HepG2 (cell line): Measurements from ENCODE around the gene TRAF3. TPM values are rescaled to one million over a fixed set of nuclear protein-coding genes. Genes with fewer than 3 reads are reported as not detected.
A peak's percentile ranks its signal among the peaks of the same experiment; 100 is the strongest.

Experiments
- CCAR2 ChIP-seq: fragments of 200-400 bp; formaldehyde crosslinking; optimal IDR thresholded peaks from 2 replicates; pipeline ENCODE3; 2018; ENCODE audit warnings: low read depth, mild to moderate bottlenecking, low read length, moderate library complexity
- CHD2 ChIP-seq: IDR thresholded peaks from 2 replicates; pipeline ENCODE4 v1.6.1; 2011; ENCODE audit warnings: low read depth, low read length, improper control_type of control experiment
- CTCF ChIP-seq: sonication (generic); formaldehyde crosslinking; IDR thresholded peaks from 2 replicates; pipeline ENCODE4 v1.5.0; 2020; ENCODE audit warnings: mild to moderate bottlenecking, missing genetic modification reagents, moderate library complexity
- DNMT3B ChIP-seq: conservative IDR thresholded peaks from 2 replicates; pipeline ENCODE4 v1.6.1; 2016; ENCODE audit warnings: missing biosample characterization, control low read depth
- GTF2F1 ChIP-seq: fragments of 150-350 bp; IDR thresholded peaks from 2 replicates; pipeline ENCODE4 v1.6.1; 2014; ENCODE audit warnings: low read length
- HNF1B ChIP-seq: sonication (generic); formaldehyde crosslinking; IDR thresholded peaks from 2 replicates; pipeline ENCODE4 v1.5.1; 2020; ENCODE audit warnings: mild to moderate bottlenecking, moderate library complexity, missing genetic modification reagents
- JUND ChIP-seq: sonication (generic); formaldehyde crosslinking; IDR thresholded peaks from 2 replicates; pipeline ENCODE4 v1.8.0; 2022; ENCODE audit warnings: mild to moderate bottlenecking, missing genetic modification reagents
- KLF12 ChIP-seq: sonication (generic); formaldehyde crosslinking; IDR thresholded peaks from 2 replicates; pipeline ENCODE4 v1.4.0; 2020; ENCODE audit warnings: missing genetic modification reagents, borderline replicate concordance
- MAF1 ChIP-seq: sonication (generic); formaldehyde crosslinking; IDR thresholded peaks from 2 replicates; pipeline ENCODE4 v1.5.0; 2020; ENCODE audit warnings: missing genetic modification reagents, borderline replicate concordance
- MED13 ChIP-seq: sonication (generic); formaldehyde crosslinking; IDR thresholded peaks from 2 replicates; pipeline ENCODE4 v1.5.0; 2020; ENCODE audit warnings: missing genetic modification reagents
- MLLT10 ChIP-seq: sonication (generic); formaldehyde crosslinking; IDR thresholded peaks from 2 replicates; pipeline ENCODE4 v1.4.0; 2020; ENCODE audit warnings: missing genetic modification reagents
- MZF1 ChIP-seq: sonication (generic); formaldehyde crosslinking; IDR thresholded peaks from 2 replicates; pipeline ENCODE4 v1.8.1; 2023; ENCODE audit warnings: mild to moderate bottlenecking, missing genetic modification reagents, borderline replicate concordance
- PCBP1 ChIP-seq: fragments of 200-400 bp; formaldehyde crosslinking; IDR thresholded peaks from 2 replicates; pipeline ENCODE4 v1.6.1; 2017; ENCODE audit warnings: mild to moderate bottlenecking, low read depth, low read length, borderline replicate concordance
- RAD21 ChIP-seq: fragments of 450-650 bp; formaldehyde crosslinking; IDR thresholded peaks from 2 replicates; pipeline ENCODE4 v1.5.0; 2020; ENCODE audit warnings: mild to moderate bottlenecking
- REL ChIP-seq: sonication (generic); formaldehyde crosslinking; conservative IDR thresholded peaks from 2 replicates; pipeline ENCODE4 v1.8.0; 2022; ENCODE audit warnings: mild to moderate bottlenecking, missing genetic modification reagents, moderate library complexity
- SIN3A ChIP-seq: IDR thresholded peaks from 2 replicates; pipeline ENCODE4 v1.6.1; 2011; ENCODE audit warnings: low read depth, mild to moderate bottlenecking, control low read depth, low read length, borderline replicate concordance
- SRSF4 ChIP-seq: fragments of 200-400 bp; formaldehyde crosslinking; IDR thresholded peaks from one replicate; pipeline ENCODE4 v1.6.1; 2018; ENCODE audit warnings: mild to moderate bottlenecking, low read depth, low read length, moderate library complexity; ENCODE audit not compliant: poor library complexity, severe bottlenecking
- TEAD3 ChIP-seq: optimal IDR thresholded peaks from 2 replicates; pipeline ENCODE3; 2016; ENCODE audit warnings: borderline replicate concordance
- ZFP41 ChIP-seq: sonication (generic); formaldehyde crosslinking; IDR thresholded peaks from 2 replicates; pipeline ENCODE4 v1.4.0; 2020; ENCODE audit warnings: mild to moderate bottlenecking, missing genetic modification reagents, borderline replicate concordance
- ZNF792 ChIP-seq: IDR thresholded peaks from 2 replicates; pipeline ENCODE4 v1.6.1; 2016
- ZNF891 ChIP-seq: sonication (generic); formaldehyde crosslinking; IDR thresholded peaks from 2 replicates; pipeline ENCODE4 v1.5.0; 2020; ENCODE audit warnings: mild to moderate bottlenecking, missing genetic modification reagents
- polyA plus RNA-seq, 8 experiments: library from polyadenylated mRNA; depleted of rRNA in 3 of 8; stranded (reverse) in 7 of 8; unstranded in 1 of 8; fragments of >200 nt; fragmentation: Illumina TruSeq in 4 of 8; extraction: Trizol in 4 of 8; gene quantifications; 2 replicates each; pipeline versions ENCODE4 v1.2.1 to v1.2.3, GENCODE V29; 2011 to 2016; ENCODE audit warnings: low read depth in 4 of 8, missing spikeins in 1 of 8, mixed read lengths in 1 of 8; ENCODE audit not compliant: insufficient read depth in 1 of 8
- total RNA-seq, 5 experiments: library from RNA; depleted of rRNA; stranded (reverse); fragments of >200 nt; fragmentation: Illumina TruSeq; extraction: Trizol; gene quantifications; 2 replicates each; pipeline ENCODE4 v1.2.3, GENCODE V29; 2016; ENCODE audit warnings: low read depth in 1 of 5
- TF ChIP-seq, protein P1 (sequence below): sonication (generic); formaldehyde crosslinking; IDR thresholded peaks from 2 replicates; pipeline ENCODE4 v1.4.0; 2020; ENCODE audit warnings: missing genetic modification reagents

Gene TRAF3
- total and polyA plus RNA-seq, 2 of the 13 experiments (the other 11 are each of a cell fraction or from before 2014, with no cell fraction given): 6.9 to 12.2 TPM

DNA sequence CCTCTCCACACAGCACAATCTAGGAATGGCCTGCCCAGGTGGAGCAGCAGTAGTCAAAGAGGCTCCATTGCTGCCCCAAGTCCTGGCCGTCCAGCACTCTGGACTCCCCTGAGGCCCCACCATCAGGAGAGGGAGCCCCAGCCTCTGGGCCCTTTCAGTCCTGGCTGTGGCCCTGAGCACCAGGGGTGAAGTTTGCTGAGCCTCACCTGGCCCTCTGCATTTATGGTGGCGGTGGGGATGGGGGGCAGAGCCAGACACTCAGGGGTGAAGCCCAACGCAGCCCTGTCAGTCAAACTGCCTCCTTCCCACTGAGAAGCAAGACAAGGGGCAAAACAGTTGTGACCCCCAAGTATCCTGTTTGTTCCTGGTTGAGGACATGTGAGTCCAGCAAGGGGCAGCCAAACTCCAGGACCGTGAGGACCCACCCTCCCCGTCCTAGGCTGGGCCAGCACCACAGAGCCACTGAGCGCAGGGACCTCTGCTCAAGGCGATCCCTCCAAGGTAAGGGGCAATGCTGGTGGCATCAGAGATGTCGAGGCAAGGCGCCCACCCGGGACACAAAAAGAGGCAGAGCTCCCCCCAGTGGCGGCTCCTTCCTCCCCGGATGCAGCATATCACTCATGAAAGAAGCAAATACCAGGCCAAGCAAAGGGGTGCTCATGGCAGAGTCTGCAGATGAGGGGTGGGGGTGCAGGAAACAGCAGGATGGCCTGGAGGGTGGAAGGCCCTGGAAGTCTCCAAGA is 140.4 kb downstream of the TRAF3 start (continued):
- TF ChIP-seq CHD2 (no peak), HNF1B (peak; percentile 55; the same call in 1 of the 2 replicates), PCBP1 (no peak), ZNF891 (CRISPR knock-in tag) (no peak), ZNF792 (CRISPR knock-in tag) (no peak), MZF1 (CRISPR knock-in tag) (no peak), DNMT3B (no peak), MAF1 (no peak), REL (CRISPR knock-in tag) (no peak), KLF12 (CRISPR knock-in tag) (no peak), CCAR2 (no peak), SIN3A (no peak), GTF2F1 (no peak), MLLT10 (CRISPR knock-in tag) (no peak), CTCF (CRISPR knock-in tag) (peak; percentile 89), JUND (CRISPR knock-in tag) (no peak), TEAD3 (CRISPR knock-in tag) (peak; percentile 6), MED13 (no peak), SRSF4 (no peak), ZFP41 (CRISPR knock-in tag) (no peak), RAD21 (CRISPR knock-in tag) (peak; percentile 72)
- TF ChIP-seq, protein P1, sequence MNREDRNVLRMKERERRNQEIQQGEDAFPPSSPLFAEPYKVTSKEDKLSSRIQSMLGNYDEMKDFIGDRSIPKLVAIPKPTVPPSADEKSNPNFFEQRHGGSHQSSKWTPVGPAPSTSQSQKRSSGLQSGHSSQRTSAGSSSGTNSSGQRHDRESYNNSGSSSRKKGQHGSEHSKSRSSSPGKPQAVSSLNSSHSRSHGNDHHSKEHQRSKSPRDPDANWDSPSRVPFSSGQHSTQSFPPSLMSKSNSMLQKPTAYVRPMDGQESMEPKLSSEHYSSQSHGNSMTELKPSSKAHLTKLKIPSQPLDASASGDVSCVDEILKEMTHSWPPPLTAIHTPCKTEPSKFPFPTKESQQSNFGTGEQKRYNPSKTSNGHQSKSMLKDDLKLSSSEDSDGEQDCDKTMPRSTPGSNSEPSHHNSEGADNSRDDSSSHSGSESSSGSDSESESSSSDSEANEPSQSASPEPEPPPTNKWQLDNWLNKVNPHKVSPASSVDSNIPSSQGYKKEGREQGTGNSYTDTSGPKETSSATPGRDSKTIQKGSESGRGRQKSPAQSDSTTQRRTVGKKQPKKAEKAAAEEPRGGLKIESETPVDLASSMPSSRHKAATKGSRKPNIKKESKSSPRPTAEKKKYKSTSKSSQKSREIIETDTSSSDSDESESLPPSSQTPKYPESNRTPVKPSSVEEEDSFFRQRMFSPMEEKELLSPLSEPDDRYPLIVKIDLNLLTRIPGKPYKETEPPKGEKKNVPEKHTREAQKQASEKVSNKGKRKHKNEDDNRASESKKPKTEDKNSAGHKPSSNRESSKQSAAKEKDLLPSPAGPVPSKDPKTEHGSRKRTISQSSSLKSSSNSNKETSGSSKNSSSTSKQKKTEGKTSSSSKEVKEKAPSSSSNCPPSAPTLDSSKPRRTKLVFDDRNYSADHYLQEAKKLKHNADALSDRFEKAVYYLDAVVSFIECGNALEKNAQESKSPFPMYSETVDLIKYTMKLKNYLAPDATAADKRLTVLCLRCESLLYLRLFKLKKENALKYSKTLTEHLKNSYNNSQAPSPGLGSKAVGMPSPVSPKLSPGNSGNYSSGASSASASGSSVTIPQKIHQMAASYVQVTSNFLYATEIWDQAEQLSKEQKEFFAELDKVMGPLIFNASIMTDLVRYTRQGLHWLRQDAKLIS (CRISPR knock-in tag): no peak
